Mesenchymal stem cell (in vitro differentiated cells and primary cell): ENCODE results near the gene DHRSX.

ENCODE experiments used
- DNase-seq: peaks from one replicate; pipeline ENCODE4 v3.0.0-alpha.2; 2013
- H2AFZ ChIP-seq: one replicate; pipeline ENCODE4 v1.6.1; 2013; ENCODE audit warnings: low read depth, mild to moderate bottlenecking, control low read depth, inconsistent platforms, low read length, moderate library complexity
- H2AK5ac ChIP-seq: 2 replicates; pipeline ENCODE4 v1.6.1; 2013; ENCODE audit warnings: low read length, moderate library complexity, mild to moderate bottlenecking, inconsistent platforms; ENCODE audit not compliant: severe bottlenecking
- H2BK120ac ChIP-seq: one replicate; pipeline ENCODE4 v1.6.1; 2013; ENCODE audit warnings: low read depth, mild to moderate bottlenecking, inconsistent platforms, low read length, moderate library complexity
- H2BK12ac ChIP-seq, 2 experiments: one replicate each; pipeline ENCODE4 v1.6.1; 2013; ENCODE audit warnings: inconsistent platforms in 2 of 2, low read length in 2 of 2, mild to moderate bottlenecking in 2 of 2, moderate library complexity in 2 of 2, control low read depth in 1 of 2
- H2BK15ac ChIP-seq: one replicate; pipeline ENCODE4 v1.6.1; 2013; ENCODE audit warnings: mild to moderate bottlenecking, low read depth, inconsistent platforms; ENCODE audit not compliant: poor library complexity, severe bottlenecking
- H2BK5ac ChIP-seq: 2 replicates; pipeline ENCODE4 v1.6.1; 2013; ENCODE audit warnings: low read depth, mild to moderate bottlenecking, low read length, control low read depth, inconsistent platforms; ENCODE audit not compliant: poor library complexity, severe bottlenecking
- H3K14ac ChIP-seq, 2 experiments: one replicate each; pipeline ENCODE4 v1.6.1; 2013; ENCODE audit warnings: inconsistent platforms in 2 of 2, low read length in 2 of 2, control low read depth in 1 of 2, mild to moderate bottlenecking in 1 of 2, moderate library complexity in 1 of 2
- H3K18ac ChIP-seq, 2 experiments: one replicate each; pipeline ENCODE4 v1.6.1; 2013; ENCODE audit warnings: inconsistent platforms in 2 of 2, low read length in 2 of 2, control low read depth in 1 of 2, low read depth in 1 of 2, mild to moderate bottlenecking in 1 of 2
- H3K23ac ChIP-seq, 2 experiments: one replicate each; pipeline ENCODE4 v1.6.1; 2013; ENCODE audit warnings: inconsistent platforms in 2 of 2, low read length in 2 of 2, mild to moderate bottlenecking in 2 of 2, moderate library complexity in 2 of 2, control low read depth in 1 of 2
- H3K27ac ChIP-seq: 2 replicates; pipeline ENCODE4 v1.5.1; 2013; ENCODE audit warnings: mild to moderate bottlenecking, moderate library complexity, low read length, control low read depth, inconsistent platforms; ENCODE audit not compliant: poor library complexity, severe bottlenecking
- H3K27me3 ChIP-seq, 2 experiments: 2 replicates each; pipeline versions ENCODE4 v1.6.1 to v1.7.0; 2013; ENCODE audit warnings: low read length in 2 of 2, mild to moderate bottlenecking in 2 of 2, moderate library complexity in 2 of 2, control low read depth in 1 of 2, inconsistent platforms in 1 of 2; ENCODE audit not compliant: control insufficient read depth in 1 of 2, insufficient read depth in 1 of 2
- H3K36me3 ChIP-seq, 2 experiments: 2 replicates each; pipeline versions ENCODE4 v1.6.1 to v1.7.0; 2013; ENCODE audit warnings: low read length in 2 of 2, control low read depth in 1 of 2, inconsistent platforms in 1 of 2, low read depth in 1 of 2, mild to moderate bottlenecking in 1 of 2; ENCODE audit not compliant: insufficient read depth in 2 of 2, control insufficient read depth in 1 of 2
- H3K4ac ChIP-seq, 2 experiments: one replicate each; pipeline ENCODE4 v1.6.1; 2013; ENCODE audit warnings: inconsistent platforms in 2 of 2, low read length in 2 of 2, mild to moderate bottlenecking in 2 of 2, moderate library complexity in 2 of 2, control low read depth in 1 of 2, low read depth in 1 of 2
- H3K4me1 ChIP-seq: 2 replicates; pipeline ENCODE4 v1.6.1; 2013; ENCODE audit warnings: low read depth, low read length, control low read depth; ENCODE audit not compliant: control insufficient read depth, insufficient read depth
- H3K4me2 ChIP-seq: 2 replicates; pipeline ENCODE4 v1.6.1; 2013; ENCODE audit warnings: low read length, mild to moderate bottlenecking, inconsistent platforms; ENCODE audit not compliant: poor library complexity, severe bottlenecking
- H3K4me3 ChIP-seq, 2 experiments: 2 replicates each; pipeline versions ENCODE4 v1.5.1 to v1.7.0; 2013; ENCODE audit warnings: low read length in 2 of 2, mild to moderate bottlenecking in 2 of 2, control low read depth in 1 of 2, low read depth in 1 of 2; ENCODE audit not compliant: insufficient read depth in 1 of 2
- H3K79me1 ChIP-seq: replicated peaks from 2 replicates; pipeline ENCODE4 v1.6.1; 2013; ENCODE audit warnings: mild to moderate bottlenecking, control low read depth, low read length, inconsistent platforms; ENCODE audit not compliant: poor library complexity, severe bottlenecking
- H3K9ac ChIP-seq: 2 replicates; pipeline ENCODE4 v1.7.0; 2013; ENCODE audit warnings: mild to moderate bottlenecking, low read length, moderate library complexity
- H3K9me3 ChIP-seq: 2 replicates; pipeline ENCODE4 v1.7.0; 2013; ENCODE audit warnings: mild to moderate bottlenecking, low read length; ENCODE audit not compliant: control insufficient read depth
- H4K8ac ChIP-seq: one replicate; pipeline ENCODE4 v1.6.1; 2013; ENCODE audit warnings: inconsistent platforms, mild to moderate bottlenecking, low read length, moderate library complexity
- H4K91ac ChIP-seq: one replicate; pipeline ENCODE4 v1.6.1; 2013; ENCODE audit warnings: mild to moderate bottlenecking, low read length, inconsistent platforms
- WGBS: methylation state at CpG from one replicate; pipeline ENCODE4 v1.1.7; 2013; ENCODE audit warnings: mixed read lengths; 5-methylcytosine and 5-hydroxymethylcytosine counted together

DHRSX gene

DNA sequence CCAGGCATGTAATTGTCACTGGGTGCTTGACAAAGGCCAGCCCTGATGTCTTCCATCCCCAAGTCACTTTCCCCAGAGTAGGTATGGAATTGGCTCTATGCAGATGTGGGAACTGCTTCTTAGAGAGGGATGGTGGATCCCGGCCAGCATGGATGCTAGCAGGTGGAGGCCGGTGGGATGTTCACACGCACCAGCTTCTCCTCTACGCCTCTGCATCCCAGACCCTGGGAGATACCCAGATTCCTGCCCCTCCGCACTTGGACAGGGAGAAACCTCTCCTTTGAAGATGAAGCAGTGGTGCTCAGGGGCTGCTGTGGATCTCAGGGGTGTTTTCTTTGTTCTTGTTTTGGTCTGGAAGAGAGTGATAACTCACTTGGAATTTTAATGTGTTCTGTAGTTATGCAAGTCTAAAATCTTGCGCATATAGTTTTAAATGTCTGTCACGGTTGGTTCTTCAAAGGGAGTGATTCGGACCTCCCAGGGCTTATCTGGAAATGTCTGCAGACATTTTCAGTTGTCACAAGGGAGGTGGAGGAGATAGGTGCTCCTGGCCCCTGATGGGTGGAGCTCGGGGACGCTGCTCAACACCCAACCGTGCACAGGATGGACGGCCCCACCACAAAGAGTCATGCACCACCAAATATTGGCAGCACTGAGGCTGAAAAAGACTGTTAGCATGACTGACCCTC is 308.0 kb downstream of the DHRSX start:
- H3K4me2 ChIP-seq: no peak overlapping the region
- 77% methylated on average over 12 of the region's 12 CpGs for WGBS
- H3K4ac ChIP-seq: no peak overlapping the region

DNA sequence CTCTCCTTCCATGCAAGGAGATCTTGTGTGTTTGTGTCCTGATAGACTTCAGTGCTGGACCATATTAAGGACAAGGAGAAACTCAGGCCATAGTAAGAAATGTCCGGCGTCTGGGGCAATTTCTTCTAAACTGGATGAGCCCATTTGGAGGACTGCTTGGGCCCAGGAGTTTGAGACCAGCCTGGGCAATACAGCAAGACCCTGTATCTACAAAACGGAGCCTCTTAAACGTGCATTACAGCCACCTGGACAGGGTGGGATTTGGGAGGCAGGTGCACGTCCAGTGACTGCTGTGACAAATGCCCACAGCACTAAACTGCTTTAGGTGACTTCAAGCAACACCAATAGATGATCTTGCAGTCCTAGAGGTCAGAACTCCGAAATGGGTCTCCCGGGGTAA is 311.9 kb downstream of the DHRSX start:
- WGBS: 82% methylated on average over 7 of the region's 7 CpGs

More for the DNA sequence above, 308.0 kb downstream of the DHRSX start:
- Histone ChIP-seq H3K36me3 (no peaks in the 10 kb centered on the region), H3K4me1 (peaks cover 2% of the 10 kb centered on the region), H2AFZ (no peak overlapping the region), H4K8ac (no peak overlapping the region), H2BK12ac (no peak overlapping the region), H3K79me1 (no peaks in the 10 kb centered on the region), H2BK120ac (no peak overlapping the region), H2BK15ac (no peak overlapping the region), H3K27ac (no peak overlapping the region), H3K14ac (no peak overlapping the region), H2BK5ac (no peak overlapping the region), H3K23ac (no peak overlapping the region), H3K18ac (no peak overlapping the region), H3K4me3 (no peak overlapping the region), H3K9ac (no peak overlapping the region), H2AK5ac (no peak overlapping the region), H4K91ac (no peak overlapping the region), H3K9me3 (peaks cover 8% of the 10 kb centered on the region), H3K27me3 (no peaks in the 10 kb centered on the region)
- DNase-seq: no peak

DNA sequence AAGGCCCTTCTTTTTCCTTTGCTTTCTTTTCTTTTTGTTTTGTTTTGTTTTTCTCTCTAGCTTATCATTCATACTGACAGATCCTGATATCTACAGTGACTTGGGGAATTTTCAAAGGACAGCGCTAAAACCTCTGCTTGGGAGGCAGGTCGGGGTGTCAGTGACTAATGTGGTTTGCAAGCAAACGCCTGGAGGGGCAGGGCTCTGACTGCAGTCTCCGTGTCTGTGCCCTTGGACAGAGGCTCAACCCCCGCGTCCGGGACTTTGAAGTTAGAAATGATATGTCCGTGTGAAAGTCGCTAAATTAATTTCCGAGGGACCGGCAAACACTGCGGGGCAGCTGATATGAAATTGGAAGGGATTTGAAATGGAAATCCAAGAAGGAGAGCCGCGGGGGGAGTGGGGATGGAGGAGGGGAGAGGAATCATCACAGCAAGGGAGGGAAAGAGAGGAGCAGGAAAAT is 312.4 kb downstream of the DHRSX start:
- Histone ChIP-seq H2BK5ac (no peak overlapping the region), H2AK5ac (no peak overlapping the region), H3K36me3 (no peaks in the 10 kb centered on the region), H4K8ac (no peak overlapping the region), H3K9ac (no peak overlapping the region), H3K4ac (no peak overlapping the region), H3K4me3 (no peak overlapping the region), H3K23ac (no peak overlapping the region), H4K91ac (no peak overlapping the region), H3K27me3 (no peaks in the 10 kb centered on the region), H3K4me2 (no peak overlapping the region), H2AFZ (no peak overlapping the region), H3K4me1 (peaks cover 6% of the 10 kb centered on the region), H3K9me3 (peaks cover 7% of the 10 kb centered on the region), H2BK120ac (no peak overlapping the region), H2BK12ac (no peak overlapping the region), H3K14ac (no peak overlapping the region), H3K79me1 (no peaks in the 10 kb centered on the region), H3K27ac (no peak overlapping the region), H3K18ac (no peak overlapping the region), H2BK15ac (no peak overlapping the region)
- no peak for DNase-seq
- WGBS: 24% methylated on average over 14 of the region's 14 CpGs

More for the DNA sequence above, 311.9 kb downstream of the DHRSX start:
- Histone ChIP-seq H2BK12ac (no peak overlapping the region), H3K4me2 (no peak overlapping the region), H2AFZ (no peak overlapping the region), H3K14ac (no peak overlapping the region), H3K4me3 (no peak overlapping the region), H2BK120ac (no peak overlapping the region), H3K36me3 (no peaks in the 10 kb centered on the region), H3K23ac (no peak overlapping the region), H3K79me1 (no peaks in the 10 kb centered on the region), H3K18ac (no peak overlapping the region), H3K27me3 (no peaks in the 10 kb centered on the region), H2BK15ac (no peak overlapping the region), H2AK5ac (no peak overlapping the region), H3K27ac (no peak overlapping the region), H2BK5ac (no peak overlapping the region), H3K9ac (no peak overlapping the region), H3K4me1 (peaks cover 2% of the 10 kb centered on the region), H3K9me3 (peaks cover 7% of the 10 kb centered on the region), H4K91ac (no peak overlapping the region), H4K8ac (no peak overlapping the region), H3K4ac (no peak overlapping the region)
- no peak for DNase-seq

DNA sequence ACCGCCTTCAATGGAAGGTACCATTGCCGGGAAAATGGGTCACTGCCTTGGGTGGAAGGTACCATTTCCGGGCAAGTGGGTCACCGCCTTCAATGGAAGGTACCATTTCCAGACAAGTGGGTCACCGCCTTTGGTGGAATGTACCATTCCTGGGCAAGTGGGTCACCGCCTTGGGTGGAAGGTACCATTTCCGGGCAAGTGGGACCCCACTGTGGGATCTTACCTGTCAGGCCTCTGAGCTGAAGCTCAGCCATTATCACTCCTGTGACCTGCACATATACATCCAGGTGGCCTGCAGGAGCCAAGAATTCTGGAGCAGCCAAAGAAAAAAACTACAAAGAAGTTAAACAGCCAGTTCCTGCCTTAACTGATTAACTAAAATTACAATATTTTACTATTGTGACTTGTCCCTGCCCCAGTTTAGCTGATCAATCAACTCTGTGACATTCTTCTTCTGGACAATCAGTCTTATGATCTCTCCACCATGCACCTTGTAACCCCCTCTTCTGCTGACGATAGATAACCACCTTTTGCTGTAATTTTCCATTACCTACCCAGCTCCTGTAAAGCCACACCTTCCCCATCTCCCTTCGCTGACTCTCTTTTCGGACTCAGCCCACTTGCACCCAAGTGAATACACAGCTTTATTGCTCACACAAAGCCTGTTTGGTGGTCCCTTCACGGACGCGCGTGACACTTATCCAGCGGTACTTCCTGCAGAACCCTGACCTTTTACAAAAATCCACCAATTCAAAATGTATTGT is 313.2 kb downstream of the DHRSX start:
- Histone ChIP-seq H2AFZ (no peak overlapping the region), H3K27ac (no peak overlapping the region)

More for the DNA sequence above, 313.2 kb downstream of the DHRSX start:
- Histone ChIP-seq H3K4me3 (no peak overlapping the region), H3K18ac (no peak overlapping the region), H3K79me1 (no peaks in the 10 kb centered on the region), H3K9me3 (peaks cover 7% of the 10 kb centered on the region), H3K36me3 (no peaks in the 10 kb centered on the region), H4K8ac (no peak overlapping the region), H2BK5ac (no peak overlapping the region), H2BK120ac (no peak overlapping the region), H3K27me3 (no peaks in the 10 kb centered on the region), H3K4ac (no peak overlapping the region), H3K4me2 (no peak overlapping the region), H3K23ac (no peak overlapping the region), H2BK15ac (no peak overlapping the region), H3K14ac (no peak overlapping the region), H2AK5ac (no peak overlapping the region), H2BK12ac (no peak overlapping the region), H3K9ac (no peak overlapping the region), H4K91ac (no peak overlapping the region), H3K4me1 (peaks cover 8% of the 10 kb centered on the region)
- no peak for DNase-seq
- WGBS: 86% methylated on average over 10 of the region's 15 CpGs
